Dermis blood vessel endothelial cell (primary cell): ENCODE results near the gene GLIPR1. TPM values are rescaled to one million over a fixed set of nuclear protein-coding genes. Genes with fewer than 3 reads are reported as not detected.
"Not testable (repeated sequence)": the region's sequence is repeated elsewhere in the genome, so short reads cannot be mapped to it uniquely, and the experiment has no call there.

Experiments used
- DNase-seq: peaks from one replicate; pipeline ENCODE4 v3.0.0; 2010
- total RNA-seq: library from RNA; depleted of rRNA; stranded (reverse); fragments of >200 nt; gene quantifications from 2 replicates; pipeline ENCODE4 v1.2.3, GENCODE V29; 2014

GLIPR1 gene
- total RNA-seq, 1 donor from 2014 or later, result 2.0 TPM

- DNase-seq, result not testable (repeated sequence)
Measured at GRCh38 chr12:75522124-75522523, 41.6 kb downstream of the GLIPR1 start.

GRCh38 chr12:75525263-75525662 is 44.7 kb downstream of the GLIPR1 start:
- no peak for DNase-seq

- DNase-seq, result peak; percentile 80
Measured at GRCh38 chr12:75526655-75527511, 46.3 kb downstream of the GLIPR1 start.

- no peak for DNase-seq
Measured at GRCh38 chr12:75528272-75528671, 47.7 kb downstream of the GLIPR1 start.

- DNase-seq, result no peak
Measured at GRCh38 chr12:75528692-75529091, 48.1 kb downstream of the GLIPR1 start.

- DNase-seq, result no peak
Measured at GRCh38 chr12:75529316-75529715, 48.8 kb downstream of the GLIPR1 start.

GRCh38 chr12:75529826-75530225 is 49.3 kb downstream of the GLIPR1 start:
- no peak for DNase-seq

- no peak for DNase-seq
Measured at GRCh38 chr12:75533239-75533638, 52.7 kb downstream of the GLIPR1 start.

GRCh38 chr12:75539889-75540288 is 59.3 kb downstream of the GLIPR1 start:
- no peak for DNase-seq

- no peak for DNase-seq
Measured at GRCh38 chr12:75542942-75543341, 62.4 kb downstream of the GLIPR1 start.

- no peak for DNase-seq
Measured at GRCh38 chr12:75543529-75543928, 63.0 kb downstream of the GLIPR1 start.

GRCh38 chr12:75545636-75546035 is 65.1 kb downstream of the GLIPR1 start:
- no peak for DNase-seq

GRCh38 chr12:75548879-75549278 is 68.3 kb downstream of the GLIPR1 start:
- DNase-seq, result no peak

- DNase-seq, result no peak
Measured at GRCh38 chr12:75549989-75550388, 69.4 kb downstream of the GLIPR1 start.

- DNase-seq, result peak; percentile 89
Measured at GRCh38 chr12:75550401-75551240, 70.1 kb downstream of the GLIPR1 start.

GRCh38 chr12:75551477-75551876 is 70.9 kb downstream of the GLIPR1 start:
- no peak for DNase-seq

- DNase-seq, result no peak
Measured at GRCh38 chr12:75553398-75553797, 72.8 kb downstream of the GLIPR1 start.

Other genes with a start within 250 kb of the GLIPR1 start
- gene CAPS2, start 150.4 kb upstream of the GLIPR1 start, total RNA-seq, result under 0.01 and 0.42 TPM in 2 replicates
- not detected in 2 replicates for gene GLIPR1L1, start 146.1 kb upstream of the GLIPR1 start, total RNA-seq
- 0.05 and 1.2 TPM in 2 replicates for gene GLIPR1L2, start 89.7 kb upstream of the GLIPR1 start, total RNA-seq
- 51.9 and 76.4 TPM in 2 replicates for gene KRR1, start 30.9 kb downstream of the GLIPR1 start, total RNA-seq